A549 treated with CORT108297 at 1 μM for 4 hours (cell line): ENCODE results near the gene SLC46A3. TPM values are rescaled to one million over a fixed set of nuclear protein-coding genes. Genes with fewer than 3 reads are reported as not detected.

Source experiments
- total RNA-seq: library from RNA; stranded (reverse); fragments of 200-300 nt; extraction: Qiagen RNA extraction; gene quantifications from 5 replicates; pipeline ENCODE4 v1.2.3, GENCODE V29; 2022

Gene SLC46A3, protein sequence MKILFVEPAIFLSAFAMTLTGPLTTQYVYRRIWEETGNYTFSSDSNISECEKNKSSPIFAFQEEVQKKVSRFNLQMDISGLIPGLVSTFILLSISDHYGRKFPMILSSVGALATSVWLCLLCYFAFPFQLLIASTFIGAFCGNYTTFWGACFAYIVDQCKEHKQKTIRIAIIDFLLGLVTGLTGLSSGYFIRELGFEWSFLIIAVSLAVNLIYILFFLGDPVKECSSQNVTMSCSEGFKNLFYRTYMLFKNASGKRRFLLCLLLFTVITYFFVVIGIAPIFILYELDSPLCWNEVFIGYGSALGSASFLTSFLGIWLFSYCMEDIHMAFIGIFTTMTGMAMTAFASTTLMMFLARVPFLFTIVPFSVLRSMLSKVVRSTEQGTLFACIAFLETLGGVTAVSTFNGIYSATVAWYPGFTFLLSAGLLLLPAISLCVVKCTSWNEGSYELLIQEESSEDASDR
- total RNA-seq = 1.5 to 2.0 TPM (median 1.8 TPM) in 5 replicates

GRCh38 chr13:28718543-28719226 lies at the start of gene SLC46A3:
Gene SLC46A3 (minus strand): TSS chr13:28718970. CDS start chr13:28717998, 972 bp downstream.

DNA sequence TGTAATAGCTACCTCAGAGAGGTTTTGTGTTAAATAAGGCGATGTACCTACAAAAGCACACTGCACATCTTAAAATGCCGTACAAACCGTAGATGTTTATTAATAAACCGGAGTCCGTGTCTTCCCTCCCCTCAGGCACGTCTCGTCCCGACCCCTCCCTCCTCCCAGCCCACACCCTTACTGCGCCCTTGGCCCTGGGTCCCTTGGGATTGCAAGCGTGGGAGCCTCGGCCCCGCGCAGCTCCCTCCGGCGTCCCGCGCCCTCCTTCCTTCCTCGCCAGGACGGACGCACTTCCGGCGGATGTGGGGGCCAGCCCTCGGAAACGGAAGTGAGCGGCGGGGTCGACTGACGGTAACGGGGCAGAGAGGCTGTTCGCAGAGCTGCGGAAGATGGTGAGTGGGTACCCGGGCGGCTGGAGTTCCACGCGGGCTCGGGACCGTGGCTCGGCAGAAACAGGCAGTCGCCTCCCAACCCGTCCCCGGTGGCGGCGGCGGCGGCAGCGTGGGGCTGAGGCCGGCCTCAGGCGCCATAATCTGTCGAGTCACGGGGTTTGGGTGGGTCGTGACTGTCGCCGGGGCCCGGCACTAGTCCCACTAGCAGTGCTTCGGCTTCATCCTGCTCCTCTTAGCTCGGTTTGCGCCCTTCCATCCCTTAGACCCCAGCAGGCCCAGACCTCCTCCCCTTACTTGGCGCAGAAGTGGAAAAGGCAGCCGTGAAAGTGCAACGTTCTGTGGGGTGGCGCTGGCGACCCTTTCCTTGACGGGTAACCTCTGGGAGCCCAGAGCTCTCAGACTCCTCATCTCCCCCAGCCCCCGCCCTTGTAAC lies 59.8 kb downstream of the SLC46A3 start, which contains the start of gene POMP:
POMP (plus strand) TSS at position 335 of the 825 bp plus-strand sequence; CDS start at position 390, 55 bp downstream.

Other genes with a start within 250 kb of the SLC46A3 start
- gene FLT1, start 223.8 kb downstream of the SLC46A3 start, total RNA-seq = 0.01 to 0.04 TPM in 2 of 5 replicates, not detected in the others
- gene POMP, start 59.8 kb downstream of the SLC46A3 start, total RNA-seq = 104 to 134 TPM (median 109 TPM) in 5 replicates
- 0.01 to 0.02 TPM (median 0.01 TPM) in 5 replicates for gene MTUS2, start 101.4 kb upstream of the SLC46A3 start, total RNA-seq